Brain microvascular endothelial cell (primary cell): ENCODE data around the gene FBXL17.
"Not testable (repeated sequence)": the region's sequence is repeated elsewhere in the genome, so short reads cannot be mapped to it uniquely, and the experiment has no call there.

Experiments
- DNase-seq: peaks from one replicate; pipeline ENCODE4 v3.0.0-alpha.2; 2020
- H3K27ac ChIP-seq: fragments of 250-450 bp; sonication (Bioruptor Pico); 2 replicates; pipeline ENCODE4 v1.5.1; 2020; ENCODE audit warnings: mild to moderate bottlenecking, moderate library complexity
- H3K27me3 ChIP-seq: fragments of 250-450 bp; sonication (Bioruptor Pico); replicated peaks from 2 replicates; pipeline ENCODE4 v1.5.1; 2020; ENCODE audit warnings: mild to moderate bottlenecking
- H3K36me3 ChIP-seq: fragments of 250-450 bp; sonication (Bioruptor Pico); replicated peaks from 2 replicates; pipeline ENCODE4 v1.5.1; 2020; ENCODE audit warnings: mild to moderate bottlenecking
- H3K4me3 ChIP-seq: 2 replicates; pipeline ENCODE4 v1.5.1; 2011; ENCODE audit warnings: low read depth, mild to moderate bottlenecking, control low read depth, low read length, moderate library complexity
- in situ Hi-C: cut with HindIII; loops from 2 replicates; pipeline ENCODE4 v1.10.0; 2017; ENCODE audit warnings: low sequenced_read_pairs, low pct_ligation_motif_present
- TF ChIP-seq, protein P1 (sequence below): IDR thresholded peaks from 2 replicates; pipeline ENCODE4 v1.5.1; 2011; ENCODE audit warnings: low read depth, mild to moderate bottlenecking, moderate library complexity, low read length, control low read depth, inconsistent platforms; ENCODE audit errors: missing control alignments

Gene FBXL17

DNA sequence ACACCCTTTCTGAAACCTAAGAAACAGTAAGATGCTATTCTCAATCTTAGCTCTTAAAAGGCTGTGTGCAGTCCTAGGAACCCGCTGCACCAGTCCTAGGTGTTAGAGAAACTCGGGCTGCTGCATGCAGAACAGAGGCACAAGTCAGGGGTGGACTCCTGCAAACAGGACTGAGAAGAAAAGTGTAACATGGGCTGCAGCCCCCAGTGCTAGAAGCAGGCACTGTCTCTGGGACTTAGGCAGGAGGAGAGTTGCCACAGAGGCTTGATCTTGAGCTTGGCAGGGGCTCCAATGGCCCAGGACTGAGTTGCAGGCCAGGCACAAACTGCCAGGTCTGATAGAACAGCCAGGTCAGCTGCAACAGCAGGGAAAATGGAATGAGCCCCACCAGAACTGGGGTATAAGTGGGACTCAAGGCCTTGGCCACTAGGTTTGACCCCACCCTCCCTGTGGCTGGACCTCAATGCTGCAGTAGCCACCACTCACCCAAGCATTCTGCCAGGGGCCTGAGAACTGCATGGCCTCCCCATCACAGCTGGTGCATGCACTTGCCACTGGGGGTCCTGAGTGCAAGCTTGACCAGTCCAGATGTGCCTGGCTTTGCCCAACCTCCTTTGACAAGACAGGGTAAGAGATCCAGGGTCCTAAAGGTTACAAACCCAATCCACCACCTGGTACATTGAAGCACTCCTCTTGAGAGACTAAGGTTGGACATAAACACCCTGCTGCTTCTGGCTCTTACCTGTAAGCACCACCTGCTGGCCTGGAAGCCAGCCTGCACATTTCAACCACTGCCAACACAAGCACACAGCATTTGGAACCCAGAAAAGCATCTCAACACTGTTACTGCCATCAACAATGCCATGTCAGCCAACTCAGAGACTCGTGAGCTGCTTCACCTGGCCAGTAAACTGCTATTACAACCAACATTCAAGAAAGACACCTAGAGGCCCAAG is 103.3 kb downstream of the FBXL17 start:
- no peaks in the 10 kb centered on the region for H3K36me3 ChIP-seq
- in situ Hi-C loops = no loop called here

GRCh38 chr5:108276187-108277050 is 105.5 kb downstream of the FBXL17 start:
- Histone ChIP-seq H3K27me3 (no peaks in the 10 kb centered on the region), H3K4me3 (no peak overlapping the region), H3K36me3 (no peaks in the 10 kb centered on the region), H3K27ac (no peak overlapping the region)
- DNase-seq = no peak
- in situ Hi-C loops = no loop called here
- TF ChIP-seq, protein P1, sequence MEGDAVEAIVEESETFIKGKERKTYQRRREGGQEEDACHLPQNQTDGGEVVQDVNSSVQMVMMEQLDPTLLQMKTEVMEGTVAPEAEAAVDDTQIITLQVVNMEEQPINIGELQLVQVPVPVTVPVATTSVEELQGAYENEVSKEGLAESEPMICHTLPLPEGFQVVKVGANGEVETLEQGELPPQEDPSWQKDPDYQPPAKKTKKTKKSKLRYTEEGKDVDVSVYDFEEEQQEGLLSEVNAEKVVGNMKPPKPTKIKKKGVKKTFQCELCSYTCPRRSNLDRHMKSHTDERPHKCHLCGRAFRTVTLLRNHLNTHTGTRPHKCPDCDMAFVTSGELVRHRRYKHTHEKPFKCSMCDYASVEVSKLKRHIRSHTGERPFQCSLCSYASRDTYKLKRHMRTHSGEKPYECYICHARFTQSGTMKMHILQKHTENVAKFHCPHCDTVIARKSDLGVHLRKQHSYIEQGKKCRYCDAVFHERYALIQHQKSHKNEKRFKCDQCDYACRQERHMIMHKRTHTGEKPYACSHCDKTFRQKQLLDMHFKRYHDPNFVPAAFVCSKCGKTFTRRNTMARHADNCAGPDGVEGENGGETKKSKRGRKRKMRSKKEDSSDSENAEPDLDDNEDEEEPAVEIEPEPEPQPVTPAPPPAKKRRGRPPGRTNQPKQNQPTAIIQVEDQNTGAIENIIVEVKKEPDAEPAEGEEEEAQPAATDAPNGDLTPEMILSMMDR = no peak

More for the DNA sequence above, 103.3 kb downstream of the FBXL17 start:
- H3K27ac ChIP-seq = no peak overlapping the region
- no peaks in the 10 kb centered on the region for H3K27me3 ChIP-seq
- TF ChIP-seq, protein P1 = no peak
- no peak overlapping the region for H3K4me3 ChIP-seq
- DNase-seq = no peak

DNA sequence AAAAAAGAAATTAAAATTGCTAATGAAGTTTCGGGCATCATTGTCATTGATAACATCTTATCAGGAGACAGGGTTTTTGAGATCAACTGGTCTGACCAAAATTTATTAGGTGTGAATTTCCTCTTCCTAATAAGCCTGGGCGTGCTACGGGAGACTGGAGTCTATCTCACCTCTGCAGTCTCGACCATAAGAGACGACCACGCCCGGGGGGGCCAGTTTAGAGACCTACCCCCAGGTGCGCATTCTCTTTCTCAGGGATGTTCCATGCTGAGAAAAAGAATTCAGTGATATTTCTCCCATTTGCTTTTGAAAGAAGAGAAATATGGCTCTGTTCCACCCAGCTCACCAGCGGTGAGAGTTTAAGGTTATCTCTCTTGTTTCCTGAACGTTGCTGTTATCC is 107.8 kb downstream of the FBXL17 start:
- H3K27me3 ChIP-seq, in situ Hi-C loops: not testable (repeated sequence)

DNA sequence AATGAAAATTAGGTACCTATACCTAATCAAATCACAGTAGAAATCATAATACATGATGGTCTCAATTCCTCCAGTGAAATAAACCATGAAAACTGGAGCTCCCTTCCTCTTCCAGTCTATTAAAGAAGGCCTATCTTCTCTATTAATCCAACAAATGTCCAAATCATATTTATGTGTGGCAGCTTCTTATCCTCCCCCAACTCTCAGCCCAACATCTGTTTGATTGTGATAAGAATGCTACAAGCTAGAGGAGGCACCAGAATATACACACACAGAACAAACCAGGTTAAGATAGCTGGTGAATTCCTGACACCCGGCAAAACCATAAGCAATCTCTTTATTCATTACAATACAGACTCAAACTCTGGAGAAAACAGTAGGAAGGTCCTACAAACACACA is 110.8 kb downstream of the FBXL17 start:
- H3K4me3 ChIP-seq = no peak overlapping the region
- no peak overlapping the region for H3K27ac ChIP-seq
- TF ChIP-seq, protein P1 = no peak
- no peak for DNase-seq
- H3K27me3 ChIP-seq = no peaks in the 10 kb centered on the region
- in situ Hi-C loops = no loop called here
- no peaks in the 10 kb centered on the region for H3K36me3 ChIP-seq

More for the DNA sequence above, 107.8 kb downstream of the FBXL17 start:
- DNase-seq, H3K36me3 ChIP-seq, H3K4me3 ChIP-seq, H3K27ac ChIP-seq: not testable (repeated sequence)

GRCh38 chr5:108266242-108266641 is 115.7 kb downstream of the FBXL17 start:
- Histone ChIP-seq H3K36me3 (no peaks in the 10 kb centered on the region), H3K27ac (no peak overlapping the region), H3K27me3 (no peaks in the 10 kb centered on the region), H3K4me3 (no peak overlapping the region)
- TF ChIP-seq, protein P1 = no peak
- in situ Hi-C loops = no loop called here
- no peak for DNase-seq

GRCh38 chr5:108264533-108264932 is 117.4 kb downstream of the FBXL17 start:
- H3K36me3 ChIP-seq = no peaks in the 10 kb centered on the region
- no peak overlapping the region for H3K4me3 ChIP-seq
- in situ Hi-C loops = no loop called here
- no peak overlapping the region for H3K27ac ChIP-seq
- TF ChIP-seq, protein P1 = no peak
- no peak for DNase-seq
- no peaks in the 10 kb centered on the region for H3K27me3 ChIP-seq
